H1 (cell line): ENCODE results near the gene ERP29. TPM values are rescaled to one million over a fixed set of nuclear protein-coding genes. Genes with fewer than 3 reads are reported as not detected.

Source experiments
- CTCF ChIA-PET: fragments of 300-600 bp; sonication (Branson Sonifier 250); formaldehyde crosslinking; loops from one replicate; lab custom pipeline; 2021; ENCODE audit not compliant: partially characterized antibody; lab: Charles Lee
- POLR2A ChIA-PET: fragments of 300-600 bp; sonication (Branson Sonifier 250); formaldehyde crosslinking; loops from one replicate; lab custom pipeline; 2021; ENCODE audit warnings: inconsistent platforms; ENCODE audit not compliant: partially characterized antibody; lab: Charles Lee
- DNase-seq, 2 experiments: peaks; one replicate each; pipeline versions ENCODE4 v3.0.0 to v3.0.0-alpha.2; 2010 to 2022; ENCODE audit warnings: low spot score in 2 of 2, low read depth in 1 of 2, mixed read lengths in 1 of 2
- FAIRE-seq: peaks from 2 replicates; lab custom pipeline; 2011; peaks lifted over from hg19 to GRCh38; lab: Jason Lieb, UNC
- H2AFZ ChIP-seq: 2 replicates; pipeline ENCODE4 v1.8.1; 2012; ENCODE audit warnings: low read length, inconsistent platforms
- H2AK5ac ChIP-seq: 2 replicates; pipeline ENCODE4 v1.6.1; 2013; ENCODE audit warnings: low read depth, low read length
- H2BK120ac ChIP-seq: replicated peaks from 2 replicates; pipeline ENCODE3; 2013; ENCODE audit warnings: low read depth, low read length, inconsistent platforms
- H2BK12ac ChIP-seq: 2 replicates; pipeline ENCODE4 v1.6.1; 2013; ENCODE audit warnings: low read depth, low read length
- H2BK15ac ChIP-seq: 2 replicates; pipeline ENCODE4 v1.6.1; 2013; ENCODE audit warnings: low read length
- H2BK20ac ChIP-seq: 2 replicates; pipeline ENCODE4 v1.6.1; 2013; ENCODE audit warnings: low read length
- H2BK5ac ChIP-seq: 2 replicates; pipeline ENCODE4 v1.6.1; 2013; ENCODE audit warnings: low read depth, low read length
- H3K14ac ChIP-seq: 2 replicates; pipeline ENCODE4 v1.6.1; 2013; ENCODE audit warnings: inconsistent platforms; ENCODE audit not compliant: insufficient read length
- H3K18ac ChIP-seq: 2 replicates; pipeline ENCODE4 v1.6.1; 2013; ENCODE audit warnings: low read length; ENCODE audit errors: extremely low read depth
- H3K23ac ChIP-seq: 2 replicates; pipeline ENCODE4 v1.6.1; 2013; ENCODE audit warnings: inconsistent platforms; ENCODE audit not compliant: insufficient read length
- H3K23me2 ChIP-seq: 2 replicates; pipeline ENCODE4 v1.6.1; 2013; ENCODE audit warnings: low read depth, low read length
- H3K27ac ChIP-seq: 2 replicates; pipeline ENCODE4 v1.6.1; 2011; ENCODE audit warnings: low read depth, low read length, inconsistent platforms
- H3K27me3 ChIP-seq, 4 experiments: replicated peaks in 1 of 4; 1 replicate in 1 of 4; 2 replicates in 3 of 4; pipeline versions ENCODE4 v1.6.1 to v1.8.1; 2011 to 2013; ENCODE audit warnings: low read length in 3 of 4, mild to moderate bottlenecking in 3 of 4, inconsistent platforms in 2 of 4, mixed read lengths in 2 of 4, moderate library complexity in 1 of 4; ENCODE audit not compliant: control insufficient read depth in 3 of 4, insufficient read depth in 3 of 4; ENCODE audit errors: extremely low read depth in 1 of 4
- H3K36me3 ChIP-seq, 4 experiments: 2 replicates each; pipeline versions ENCODE4 v1.6.1 to v1.8.1; 2011 to 2013; ENCODE audit warnings: mild to moderate bottlenecking in 4 of 4, low read length in 3 of 4, moderate library complexity in 2 of 4, control low read depth in 1 of 4, inconsistent platforms in 1 of 4; ENCODE audit not compliant: insufficient read depth in 4 of 4, control insufficient read depth in 2 of 4
- H3K4ac ChIP-seq: replicated peaks from 2 replicates; pipeline ENCODE3; 2013; ENCODE audit warnings: low read length, low read depth, mixed read lengths, inconsistent platforms; ENCODE audit not compliant: insufficient read length
- H3K4me1 ChIP-seq, 4 experiments: replicated peaks in 1 of 4; 1 replicate in 1 of 4; 2 replicates in 3 of 4; pipeline versions ENCODE4 v1.6.1 to v1.8.1; 2011 to 2013; ENCODE audit warnings: low read length in 3 of 4, inconsistent platforms in 2 of 4, mixed read lengths in 1 of 4; ENCODE audit not compliant: insufficient read depth in 4 of 4, control insufficient read depth in 3 of 4
- H3K4me2 ChIP-seq, 2 experiments: 2 replicates each; pipeline versions ENCODE4 v1.6.1 to v1.8.1; 2011 to 2013; ENCODE audit warnings: low read depth in 2 of 2, low read length in 2 of 2, control low read depth in 1 of 2, inconsistent platforms in 1 of 2, mild to moderate bottlenecking in 1 of 2; ENCODE audit not compliant: insufficient read depth in 1 of 2
- H3K4me3 ChIP-seq, 4 experiments: fragments of 200-600, 300-600 bp in 1 of 4; sonication (generic), shearing (Covaris generic), sonication (Bioruptor Twin) in 1 of 4; 2 replicates each; pipeline versions ENCODE4 v1.5.1 to v1.8.1; 2011 to 2016; ENCODE audit warnings: low read length in 4 of 4, low read depth in 3 of 4, control low read depth in 2 of 4, inconsistent platforms in 2 of 4, mild to moderate bottlenecking in 2 of 4, mixed read lengths in 1 of 4, moderate library complexity in 1 of 4; ENCODE audit not compliant: insufficient read depth in 2 of 4; ENCODE audit errors: extremely low read depth in 1 of 4
- H3K56ac ChIP-seq: replicated peaks from 2 replicates; pipeline ENCODE3; 2013; ENCODE audit warnings: low read depth, mild to moderate bottlenecking, mixed read lengths, low read length, inconsistent platforms; ENCODE audit not compliant: insufficient read length
- H3K79me1 ChIP-seq: 2 replicates; pipeline ENCODE4 v1.6.1; 2013; ENCODE audit warnings: low read depth, low read length, control low read depth
- H3K79me2 ChIP-seq, 2 experiments: 2 replicates each; pipeline versions ENCODE4 v1.6.1 to v1.8.1; 2012 to 2013; ENCODE audit warnings: low read length in 2 of 2, mild to moderate bottlenecking in 2 of 2, inconsistent platforms in 1 of 2; ENCODE audit not compliant: insufficient read depth in 2 of 2, control insufficient read depth in 1 of 2
- H3K9ac ChIP-seq, 4 experiments: replicated peaks in 1 of 4; 1 replicate in 1 of 4; 2 replicates in 3 of 4; pipeline versions ENCODE4 v1.6.1 to v1.8.1; 2011 to 2013; ENCODE audit warnings: low read depth in 3 of 4, low read length in 3 of 4, control low read depth in 2 of 4, mild to moderate bottlenecking in 2 of 4, moderate library complexity in 2 of 4, inconsistent platforms in 1 of 4; ENCODE audit errors: extremely low read depth in 1 of 4
- H3K9me3 ChIP-seq, 2 experiments: 2 replicates each; pipeline versions ENCODE4 v1.6.1 to v1.8.1; 2012 to 2013; ENCODE audit warnings: mild to moderate bottlenecking in 2 of 2, moderate library complexity in 2 of 2, control low read depth in 1 of 2, inconsistent platforms in 1 of 2, low read depth in 1 of 2, low read length in 1 of 2, mixed read lengths in 1 of 2; ENCODE audit not compliant: insufficient read depth in 2 of 2
- H4K20me1 ChIP-seq, 2 experiments: replicated peaks in 1 of 2; 2 replicates each; pipeline versions ENCODE3 to v1.8.1; 2011 to 2013; ENCODE audit warnings: inconsistent platforms in 2 of 2, low read length in 2 of 2, mild to moderate bottlenecking in 1 of 2; ENCODE audit not compliant: insufficient read depth in 2 of 2, control insufficient read depth in 1 of 2
- H4K5ac ChIP-seq: 2 replicates; pipeline ENCODE4 v1.6.1; 2013; ENCODE audit warnings: low read length, low read depth, mixed read lengths, inconsistent platforms; ENCODE audit not compliant: insufficient read length
- H4K8ac ChIP-seq: 2 replicates; pipeline ENCODE4 v1.8.0; 2013; ENCODE audit warnings: mild to moderate bottlenecking, moderate library complexity, low read length, inconsistent platforms; ENCODE audit not compliant: insufficient read depth; ENCODE audit errors: extremely low read depth
- H4K91ac ChIP-seq: replicated peaks from 2 replicates; pipeline ENCODE3; 2013; ENCODE audit warnings: low read length, mixed read lengths, inconsistent platforms; ENCODE audit not compliant: insufficient read length
- WGBS, 2 experiments: shearing (Covaris generic) in 1 of 2; methylation state at CpG; one replicate each; pipeline versions ENCODE4 v1.1.6 to v1.1.7; 2013 to 2015; ENCODE audit warnings: low lambda C conversion rate in 2 of 2, mixed read lengths in 2 of 2, inconsistent platforms in 1 of 2, low coverage in 1 of 2, missing lambda C conversion rate in 1 of 2; ENCODE audit not compliant: insufficient replicate concordance in 2 of 2, insufficient coverage in 1 of 2, insufficient read length in 1 of 2; ENCODE audit errors: extremely low coverage in 1 of 2, missing lambda C conversion rate in 1 of 2; 5-methylcytosine and 5-hydroxymethylcytosine counted together
- polyA plus RNA-seq, 7 experiments: library from polyadenylated mRNA; depleted of rRNA in 3 of 7; stranded (reverse) in 5 of 7; unstranded in 2 of 7; fragments of >200 nt in 5 of 7; fragments of 200-250 nt in 2 of 7; gene quantifications; 1 replicate in 5 of 7; 2 replicates in 1 of 7; 4 replicates in 1 of 7; pipeline versions ENCODE4 v1.2.1 to v1.2.3, GENCODE V29; 2011 to 2013; ENCODE audit warnings: missing spikeins in 2 of 7, mixed read lengths in 2 of 7
- total RNA-seq: library from RNA; stranded (reverse); fragmentation: NEBNext Ultra II Directional; extraction: Animal tissue kit (Norgen Biotek cat#: 25700); gene quantifications from 2 replicates; pipeline ENCODE4 v1.2.1, GENCODE V29; 2021

The ERP29 gene
- total and polyA plus RNA-seq, 2 of the 8 experiments (the other 6 are each of a cell fraction or from before 2014, with no cell fraction given) = 88.7 to 171 TPM

GRCh38 chr12:112010415-112011344, 2.5 kb upstream of the ERP29 start:
- FAIRE-seq (no peak), DNase-seq (no peak)
- no peaks in the 10 kb centered on the region for H3K9me3 ChIP-seq
- WGBS, 2 experiments = 87% methylated on average over 8 of the region's 8 CpGs; no CpG with 5 or more reads in 1 of the 2 experiments
- H3K79me1 ChIP-seq = no peaks in the 10 kb centered on the region; the same call in 1 of the 2 replicates
- peaks cover 1 to 4% (median 3%) of the 10 kb centered on the region in 4 experiments; a peak in 5 of 8 replicates for H3K36me3 ChIP-seq
- no peak overlapping the region for H4K8ac ChIP-seq
- no peak overlapping the region for H3K18ac ChIP-seq
- peaks cover 13 to 33% of the 10 kb centered on the region in 2 experiments for H3K79me2 ChIP-seq
- H3K14ac ChIP-seq = no peak overlapping the region
- H3K4me3 ChIP-seq = no peak overlapping the region
- peak overlapping the region in 1 of 2 experiments; percentile 93; a peak in 3 of 4 replicates for H3K4me2 ChIP-seq
- H2AFZ ChIP-seq = no peak overlapping the region
- no peak overlapping the region for H4K91ac ChIP-seq
- no peak overlapping the region for H3K27ac ChIP-seq
- POLR2A ChIA-PET = interaction anchor here (0.6 to 1.3 kb wide), 4 partner anchors 9 to 65 kb away, joined by 3 to 4 read pairs (median 4); no protein-coding TSS in a partner anchor
- no peak overlapping the region for H3K4ac ChIP-seq
- no peak overlapping the region for H2BK15ac ChIP-seq
- peaks cover 0 to 2% of the 10 kb centered on the region in 2 experiments for H4K20me1 ChIP-seq
- H2AK5ac ChIP-seq = no peak overlapping the region
- H2BK5ac ChIP-seq = no peak overlapping the region
- no peak overlapping the region for H3K56ac ChIP-seq
- H3K23ac ChIP-seq = no peak overlapping the region
- H2BK20ac ChIP-seq = no peak overlapping the region
- H3K23me2 ChIP-seq = peaks cover 8% of the 10 kb centered on the region
- H3K27me3 ChIP-seq = no peaks in the 10 kb centered on the region
- CTCF ChIA-PET = interaction anchor here (1.1 kb wide), 1 partner anchor 67 kb away, joined by 4 read pairs; no protein-coding TSS in a partner anchor
- no peak overlapping the region for H2BK120ac ChIP-seq
- no peak overlapping the region for H2BK12ac ChIP-seq
- no peak overlapping the region for H4K5ac ChIP-seq
- H3K9ac ChIP-seq = no peak overlapping the region
- peaks cover 4 to 13% (median 5%) of the 10 kb centered on the region in 4 experiments for H3K4me1 ChIP-seq
